Measurements from ENCODE around the gene KRT33A.
A peak's percentile ranks its signal among the peaks of the same experiment; 100 is the strongest.

The KRT33A gene

GRCh38 chr17:41307647-41308046, 43.0 kb downstream of the KRT33A start:
- Histone ChIP-seq H3K36me3 (no peaks in the 10 kb centered on the region), H3K27me3 (no peaks in the 10 kb centered on the region), H3K4me2 (peak overlapping the region; percentile 79), H3K9ac (peak overlapping the region; percentile 33; the same call in 1 of the 2 replicates), H3K27ac (peak overlapping the region; percentile 90), H4K20me1 (no peaks in the 10 kb centered on the region), H3K4me1 (peaks cover 33% of the 10 kb centered on the region), H3K9me3 (0 out of 2 replicates have a peak, but pooled peaks cover 3% of the 10 kb centered on the region), H3K4me3 (peak overlapping the region; percentile 0; the same call in 1 of the 2 replicates)
- no peak for TF ChIP-seq Cebpa-rat (IDR thresholded peaks at IDR 0.05)

GRCh38 chr17:41304091-41304490, 46.5 kb downstream of the KRT33A start:
- no peak overlapping the region for H3K27ac ChIP-seq
- TF ChIP-seq Cebpa-rat (IDR thresholded peaks at IDR 0.05): no peak
- no peaks in the 10 kb centered on the region for H3K27me3 ChIP-seq
- H3K4me1 ChIP-seq: peaks cover 23% of the 10 kb centered on the region
- H3K4me3 ChIP-seq: no peak overlapping the region
- no peaks in the 10 kb centered on the region for H3K9me3 ChIP-seq
- H4K20me1 ChIP-seq: no peaks in the 10 kb centered on the region
- no peaks in the 10 kb centered on the region for H3K36me3 ChIP-seq
- no peak overlapping the region for H3K4me2 ChIP-seq
- no peak overlapping the region for H3K9ac ChIP-seq

GRCh38 chr17:41302981-41303380, 47.6 kb downstream of the KRT33A start:
- Histone ChIP-seq H3K9me3 (no peaks in the 10 kb centered on the region), H3K9ac (no peak overlapping the region), H3K27me3 (no peaks in the 10 kb centered on the region), H3K4me2 (no peak overlapping the region), H3K36me3 (no peaks in the 10 kb centered on the region), H3K27ac (no peak overlapping the region), H4K20me1 (no peaks in the 10 kb centered on the region), H3K4me3 (no peak overlapping the region), H3K4me1 (peaks cover 12% of the 10 kb centered on the region)
- TF ChIP-seq Cebpa-rat (IDR thresholded peaks at IDR 0.05): no peak

DNA sequence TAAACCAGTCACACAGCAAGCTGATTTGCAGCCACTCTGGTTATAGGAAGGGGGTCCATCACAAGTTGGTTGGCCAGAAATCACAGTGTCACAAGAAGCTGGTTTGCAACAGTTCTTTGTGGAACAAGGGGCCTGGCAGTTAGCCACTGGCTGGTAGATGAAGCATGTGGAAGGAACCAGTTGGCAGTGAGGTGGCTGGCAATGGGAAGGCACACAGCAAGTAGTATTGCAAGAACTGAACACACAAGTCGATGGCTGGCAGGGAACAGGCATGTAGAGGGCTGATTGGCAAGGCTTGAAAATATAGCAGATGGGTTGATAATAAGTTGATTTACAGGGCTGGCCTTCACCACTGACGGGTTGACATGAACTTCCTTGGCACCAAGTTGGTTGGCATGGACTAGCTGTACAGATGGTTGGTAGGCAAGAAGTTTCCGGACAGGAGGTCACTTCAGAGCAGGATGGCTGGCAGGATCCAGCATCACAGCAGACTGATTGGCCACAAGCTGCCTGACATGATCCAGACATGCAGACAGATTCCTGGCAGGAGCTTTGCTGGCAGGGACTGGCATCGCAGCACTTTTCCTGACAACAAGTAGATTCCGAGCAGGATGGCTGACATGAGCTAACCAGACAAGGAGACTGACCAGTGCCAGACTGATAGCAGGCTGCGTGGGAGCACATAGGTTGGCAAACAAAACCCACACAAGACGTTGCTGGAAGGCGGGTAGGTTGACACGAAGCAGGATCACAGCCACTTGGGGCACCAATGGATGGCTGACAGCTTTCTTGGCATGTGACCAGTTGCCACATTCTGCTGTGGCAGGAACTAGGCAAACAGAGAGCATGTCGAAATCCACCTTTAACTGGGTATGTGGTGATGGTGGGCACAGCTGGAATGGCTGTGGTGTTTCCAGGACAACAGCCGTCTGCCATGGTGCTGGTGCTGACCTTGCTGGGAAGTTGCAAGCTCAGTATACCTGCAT, 48.4 kb downstream of the KRT33A start, which contains the start of gene KRTAP29-1:
KRTAP29-1 (minus strand) TSS at position 936 of the 986 bp plus-strand sequence; CDS start at position 936, 0 bp downstream.
- Histone ChIP-seq H3K9me3 (no peaks in the 10 kb centered on the region), H3K36me3 (no peaks in the 10 kb centered on the region), H3K4me3 (no peak within 1 kb of the TSS), H3K9ac (no peak within 1 kb of the TSS), H3K4me1 (peaks cover 5% of the 10 kb centered on the region), H3K4me2 (no peak within 1 kb of the TSS), H3K27ac (no peak within 1 kb of the TSS), H3K27me3 (no peaks in the 10 kb centered on the region), H4K20me1 (no peaks in the 10 kb centered on the region)
- no peak for TF ChIP-seq Cebpa-rat (IDR thresholded peaks at IDR 0.05)

GRCh38 chr17:41301204-41301790, 49.3 kb downstream of the KRT33A start:
- H3K27me3 ChIP-seq: no peaks in the 10 kb centered on the region
- H4K20me1 ChIP-seq: no peaks in the 10 kb centered on the region
- H3K27ac ChIP-seq: no peak overlapping the region
- no peaks in the 10 kb centered on the region for H3K4me1 ChIP-seq
- H3K9ac ChIP-seq: no peak overlapping the region
- TF ChIP-seq Cebpa-rat (IDR thresholded peaks at IDR 0.05): no peak
- no peak overlapping the region for H3K4me2 ChIP-seq
- no peaks in the 10 kb centered on the region for H3K36me3 ChIP-seq
- no peak overlapping the region for H3K4me3 ChIP-seq
- H3K9me3 ChIP-seq: no peaks in the 10 kb centered on the region

- Histone ChIP-seq H3K9ac (no peak overlapping the region), H3K4me3 (no peak overlapping the region), H3K36me3 (no peaks in the 10 kb centered on the region), H4K20me1 (no peaks in the 10 kb centered on the region), H3K27me3 (no peaks in the 10 kb centered on the region), H3K4me2 (no peak overlapping the region), H3K9me3 (no peaks in the 10 kb centered on the region; the same call in 1 of the 2 replicates), H3K27ac (no peak overlapping the region), H3K4me1 (no peaks in the 10 kb centered on the region)
- no peak for TF ChIP-seq Cebpa-rat (IDR thresholded peaks at IDR 0.05)
Observed at GRCh38 chr17:41298458-41299135, 52.0 kb downstream of the KRT33A start.

- no peaks in the 10 kb centered on the region for H3K4me1 ChIP-seq
- no peak for TF ChIP-seq Cebpa-rat (IDR thresholded peaks at IDR 0.05)
- H3K4me3 ChIP-seq: no peak overlapping the region
- H4K20me1 ChIP-seq: no peaks in the 10 kb centered on the region
- H3K4me2 ChIP-seq: no peak overlapping the region
- no peak overlapping the region for H3K27ac ChIP-seq
- H3K27me3 ChIP-seq: no peaks in the 10 kb centered on the region
- H3K9me3 ChIP-seq: peaks cover 2% of the 10 kb centered on the region; the same call in 1 of the 2 replicates
- H3K9ac ChIP-seq: no peak overlapping the region
- H3K36me3 ChIP-seq: no peaks in the 10 kb centered on the region
Observed at GRCh38 chr17:41296846-41297245, 53.8 kb downstream of the KRT33A start.

Measured in BLaER1 (cell line).